ENCODE measurements around the gene PHEX. TPM values are rescaled to one million over a fixed set of nuclear protein-coding genes. Genes with fewer than 3 reads are reported as not detected.

Gene PHEX
- total RNA-seq, 1 experiment from 2014 or later: 0.27 TPM

- Histone ChIP-seq H3K9ac (ENCODE audit: low read length) (no peak overlapping the region), H3K27ac (ENCODE audit: low read depth, low read length) (no peak overlapping the region), H3K79me2 (ENCODE audit: insufficient read depth, low read length) (no peaks in the 10 kb centered on the region), H3K27me3 (ENCODE audit: insufficient read depth, low read length) (no peaks in the 10 kb centered on the region), H3K4me2 (ENCODE audit: low read length) (no peak overlapping the region), H2AFZ (ENCODE audit: low read depth, low read length, poor library complexity, severe bottlenecking) (no peak overlapping the region), H3K36me3 (ENCODE audit: control insufficient read depth in 1 of 2, insufficient read depth in 2 of 2, low read length in 2 of 2) (no peaks in the 10 kb centered on the region), H4K20me1 (ENCODE audit: insufficient read depth) (no peaks in the 10 kb centered on the region), H3K4me3 (replicated peaks in 1 of 2; ENCODE audit: low read depth in 1 of 2, low read length in 2 of 2) (no peak overlapping the region), H3K4me1 (ENCODE audit: control insufficient read depth in 1 of 2, insufficient read depth in 2 of 2, low read length in 2 of 2) (no peaks in the 10 kb centered on the region), H3K9me2 (ENCODE audit: insufficient read depth) (no peaks in the 10 kb centered on the region), H3K9me3 (ENCODE audit: control insufficient read depth in 1 of 2, insufficient read depth in 1 of 2, low read depth in 1 of 2, low read length in 2 of 2) (no peaks in the 10 kb centered on the region)
- no peak for DNase-seq (ENCODE audit: low read depth, low spot score)
- POLR2A ChIA-PET: no interaction called here
- CTCF ChIA-PET: no interaction called here
- TF ChIP-seq, protein P1, sequence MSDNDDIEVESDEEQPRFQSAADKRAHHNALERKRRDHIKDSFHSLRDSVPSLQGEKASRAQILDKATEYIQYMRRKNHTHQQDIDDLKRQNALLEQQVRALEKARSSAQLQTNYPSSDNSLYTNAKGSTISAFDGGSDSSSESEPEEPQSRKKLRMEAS (IDR thresholded peaks at IDR 0.05): no peak
- no peak for ATAC-seq
- BruUV-seq (replicated peaks): no TSS peak
- intact Hi-C loops (cut with micrococcal nuclease): no loop called here
- RAD21 ChIA-PET (ENCODE audit: low non-redundant PET in 1 of 2, low total read pairs in 2 of 2, uncharacterized antibody in 2 of 2, unreplicated experiment in 2 of 2): no interaction called here
Measured at GRCh38 chrX:22148565-22148964, 116.4 kb downstream of the PHEX start.

- Histone ChIP-seq H3K4me3 (replicated peaks in 1 of 2; ENCODE audit: low read depth in 1 of 2, low read length in 2 of 2) (no peak overlapping the region), H3K79me2 (ENCODE audit: insufficient read depth, low read length) (no peaks in the 10 kb centered on the region), H4K20me1 (ENCODE audit: insufficient read depth) (no peaks in the 10 kb centered on the region), H3K9me3 (ENCODE audit: control insufficient read depth in 1 of 2, insufficient read depth in 1 of 2, low read depth in 1 of 2, low read length in 2 of 2) (no peaks in the 10 kb centered on the region), H3K36me3 (ENCODE audit: control insufficient read depth in 1 of 2, insufficient read depth in 2 of 2, low read length in 2 of 2) (no peaks in the 10 kb centered on the region), H2AFZ (ENCODE audit: low read depth, low read length, poor library complexity, severe bottlenecking) (no peak overlapping the region), H3K27me3 (ENCODE audit: insufficient read depth, low read length) (no peaks in the 10 kb centered on the region), H3K9me2 (ENCODE audit: insufficient read depth) (no peaks in the 10 kb centered on the region), H3K9ac (ENCODE audit: low read length) (no peak overlapping the region), H3K27ac (ENCODE audit: low read depth, low read length) (no peak overlapping the region), H3K4me1 (ENCODE audit: control insufficient read depth in 1 of 2, insufficient read depth in 2 of 2, low read length in 2 of 2) (no peaks in the 10 kb centered on the region), H3K4me2 (ENCODE audit: low read length) (no peak overlapping the region)
- RAD21 ChIA-PET (ENCODE audit: low non-redundant PET in 1 of 2, low total read pairs in 2 of 2, uncharacterized antibody in 2 of 2, unreplicated experiment in 2 of 2): no interaction called here
- CTCF ChIA-PET: no interaction called here
- no peak for ATAC-seq
- intact Hi-C loops (cut with micrococcal nuclease): no loop called here
- TF ChIP-seq SIN3A (IDR thresholded peaks at IDR 0.05; ENCODE audit: low read depth) (no peak), POLR2AphosphoS5 (IDR thresholded peaks at IDR 0.05; ENCODE audit: low read depth, low read length) (no peak), REST (IDR thresholded peaks at IDR 0.05; ENCODE audit: low read depth) (no peak), ELF1 (IDR thresholded peaks at IDR 0.05; ENCODE audit: borderline replicate concordance, low read depth) (no peak)
- BruUV-seq (replicated peaks): no TSS peak
- no peak for DNase-seq (ENCODE audit: low read depth, low spot score)
- POLR2A ChIA-PET: no interaction called here
Measured at GRCh38 chrX:22150371-22150770, 118.2 kb downstream of the PHEX start.

Data from HCT116 (cell line).